Erythroblast (primary cell): Measurements from ENCODE around the gene GSN.

Experiments used
- GATA1 ChIP-seq: IDR thresholded peaks from 2 replicates; pipeline ENCODE4 v1.6.1; 2011; ENCODE audit warnings: low read depth, mild to moderate bottlenecking, control low read depth, low read length, moderate library complexity
- POLR2A ChIP-seq: IDR thresholded peaks from 2 replicates; pipeline ENCODE4 v1.6.1; 2011; ENCODE audit warnings: mild to moderate bottlenecking, low read length

DNA sequence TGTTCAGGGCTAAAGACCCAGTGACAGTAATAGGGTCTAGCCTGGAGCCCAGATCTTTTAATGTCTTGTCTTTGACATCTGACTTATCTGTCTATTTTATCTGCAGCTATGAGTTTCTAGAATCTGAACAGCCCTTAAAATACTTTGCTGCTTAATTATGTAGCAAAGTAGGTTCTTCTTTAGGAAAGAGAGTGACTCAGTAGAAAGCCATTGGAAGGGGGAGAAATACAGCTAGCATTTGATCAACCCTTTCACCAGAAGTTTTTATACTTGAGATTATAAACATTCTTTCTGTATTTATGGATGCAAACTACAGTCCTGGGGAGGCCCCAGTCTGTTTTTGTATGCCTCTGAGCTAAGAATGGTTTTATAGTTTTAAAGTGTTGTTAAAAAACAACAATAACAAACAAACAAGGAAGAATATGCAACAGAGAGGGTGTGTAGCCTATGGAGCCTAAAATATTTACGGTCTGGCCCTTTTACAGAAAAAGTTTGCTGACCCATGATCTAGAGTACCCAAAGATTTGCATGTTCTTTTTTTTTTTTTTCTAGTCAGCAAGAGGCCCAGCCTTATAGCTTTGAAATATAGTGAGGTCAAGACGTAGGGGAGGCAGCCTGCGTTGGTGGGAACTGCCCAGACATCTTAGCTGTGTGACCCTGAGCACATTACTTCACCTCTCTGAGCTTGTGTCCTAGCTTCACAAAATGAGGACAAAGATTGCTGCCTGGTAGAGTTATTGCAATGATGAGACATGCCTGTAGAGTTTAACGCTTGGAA, 9.7 kb downstream of the GSN start:
- TF ChIP-seq POLR2A (no peak), GATA1 (no peak)
